ENCODE measurements around the gene CAMKMT. TPM values are rescaled to one million over a fixed set of nuclear protein-coding genes. Genes with fewer than 3 reads are reported as not detected.
A peak's percentile ranks its signal among the peaks of the same experiment; 100 is the strongest.

CAMKMT gene
- total RNA-seq, 1 experiment from 2014 or later, result 6.6 TPM

DNA sequence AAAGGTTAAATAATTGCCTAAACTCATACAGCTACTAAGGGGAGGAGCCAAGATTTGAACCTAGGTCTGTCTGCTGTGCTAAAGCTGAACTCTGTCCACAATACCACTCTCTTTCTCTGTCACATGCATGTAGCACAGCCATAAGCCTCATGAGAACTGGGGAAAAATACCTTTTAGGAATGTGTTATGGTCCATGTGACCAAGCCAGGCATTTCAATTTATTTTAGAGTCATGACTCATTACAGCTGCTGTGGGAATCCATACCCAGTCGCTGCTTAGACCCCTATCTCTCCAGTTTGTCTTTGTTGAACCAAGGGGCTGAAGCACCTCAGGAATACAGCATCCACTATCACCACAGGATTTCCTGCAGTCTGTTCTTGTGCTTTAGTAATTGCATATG lies 379.8 kb downstream of the CAMKMT start:
- peak; percentile 15 for DNase-seq (ENCODE audit: low read depth)

DNA sequence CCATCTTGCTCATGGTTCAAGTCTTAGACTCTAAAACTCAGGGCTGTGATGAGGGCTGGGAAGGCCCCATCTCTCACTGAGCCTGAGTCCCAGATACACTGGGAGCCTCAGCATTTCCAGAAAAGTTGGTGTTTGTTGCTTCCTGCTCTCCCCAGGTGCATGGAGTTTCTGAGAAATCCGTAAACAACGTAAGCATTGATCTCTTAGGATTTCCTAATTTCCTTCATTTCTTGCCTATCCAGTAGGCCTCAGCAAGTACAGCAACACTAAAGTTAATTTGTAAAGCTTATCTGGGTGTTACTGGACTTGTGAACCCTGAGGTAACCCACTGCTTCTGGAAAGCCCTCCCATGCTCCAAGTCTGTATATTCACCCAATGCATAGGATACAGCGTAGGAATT lies 380.3 kb downstream of the CAMKMT start:
- DNase-seq (ENCODE audit: low read depth), result no peak

DNA sequence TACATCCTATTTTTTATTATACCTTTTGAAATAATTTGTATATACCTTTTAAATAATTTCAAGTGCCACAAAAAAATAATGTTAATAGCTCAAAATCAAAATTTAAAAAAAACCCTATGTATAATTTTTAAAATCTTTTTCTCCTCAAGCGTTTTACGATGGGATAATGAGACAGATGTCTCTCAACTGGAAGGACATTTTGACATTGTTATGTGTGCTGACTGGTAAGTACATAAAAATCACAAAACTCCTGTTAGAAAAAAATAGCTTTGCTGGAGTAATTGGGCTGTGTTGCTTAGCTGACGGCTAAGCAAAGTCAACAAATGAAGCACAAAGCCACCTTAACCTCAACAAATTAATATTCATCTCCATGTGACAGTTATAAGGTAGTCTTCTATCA lies 381.7 kb downstream of the CAMKMT start:
- no peak for DNase-seq (ENCODE audit: low read depth)

DNA sequence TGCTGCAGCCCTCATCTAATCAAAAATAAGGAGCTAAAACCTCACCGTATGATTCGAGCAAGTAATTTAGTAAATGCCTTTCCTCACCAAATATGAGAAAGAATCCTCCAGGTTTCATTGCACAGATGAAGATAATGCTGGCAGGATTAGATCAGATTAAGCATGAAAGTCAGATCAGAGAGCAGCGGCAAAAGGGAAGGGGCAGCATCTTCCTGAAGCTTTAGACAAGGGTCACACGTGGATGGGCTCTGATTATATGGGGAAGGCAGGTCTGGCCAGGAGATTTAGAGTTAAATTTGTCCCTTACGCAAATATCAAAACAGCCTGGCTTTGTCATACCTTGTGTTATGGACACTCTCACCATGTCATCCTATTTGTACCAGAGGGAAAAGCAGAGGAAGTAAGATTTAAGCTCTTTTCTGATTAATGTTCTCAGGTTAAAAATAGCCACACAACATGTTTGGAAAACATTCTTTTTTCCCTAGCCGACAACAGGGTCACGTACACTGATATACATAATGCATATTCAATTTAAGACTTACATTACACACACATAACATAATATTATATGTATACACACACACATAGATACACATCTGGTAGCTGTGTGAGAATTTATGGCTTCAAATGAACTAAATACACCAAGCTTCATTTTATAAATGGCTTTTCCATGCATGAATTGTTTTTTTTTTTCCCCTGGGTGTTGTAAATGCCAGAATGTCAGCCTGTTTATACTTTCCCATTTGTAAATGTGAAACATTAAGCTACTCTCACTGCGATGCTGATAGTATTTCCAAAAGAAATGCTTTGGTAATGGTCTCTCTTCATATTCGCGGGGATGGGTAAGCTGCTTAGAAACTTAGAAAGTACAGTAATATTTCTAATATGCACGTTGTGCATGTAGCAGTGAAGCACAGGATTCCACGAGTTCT lies 383.5 kb downstream of the CAMKMT start:
- DNase-seq (ENCODE audit: low read depth), result no peak

DNA sequence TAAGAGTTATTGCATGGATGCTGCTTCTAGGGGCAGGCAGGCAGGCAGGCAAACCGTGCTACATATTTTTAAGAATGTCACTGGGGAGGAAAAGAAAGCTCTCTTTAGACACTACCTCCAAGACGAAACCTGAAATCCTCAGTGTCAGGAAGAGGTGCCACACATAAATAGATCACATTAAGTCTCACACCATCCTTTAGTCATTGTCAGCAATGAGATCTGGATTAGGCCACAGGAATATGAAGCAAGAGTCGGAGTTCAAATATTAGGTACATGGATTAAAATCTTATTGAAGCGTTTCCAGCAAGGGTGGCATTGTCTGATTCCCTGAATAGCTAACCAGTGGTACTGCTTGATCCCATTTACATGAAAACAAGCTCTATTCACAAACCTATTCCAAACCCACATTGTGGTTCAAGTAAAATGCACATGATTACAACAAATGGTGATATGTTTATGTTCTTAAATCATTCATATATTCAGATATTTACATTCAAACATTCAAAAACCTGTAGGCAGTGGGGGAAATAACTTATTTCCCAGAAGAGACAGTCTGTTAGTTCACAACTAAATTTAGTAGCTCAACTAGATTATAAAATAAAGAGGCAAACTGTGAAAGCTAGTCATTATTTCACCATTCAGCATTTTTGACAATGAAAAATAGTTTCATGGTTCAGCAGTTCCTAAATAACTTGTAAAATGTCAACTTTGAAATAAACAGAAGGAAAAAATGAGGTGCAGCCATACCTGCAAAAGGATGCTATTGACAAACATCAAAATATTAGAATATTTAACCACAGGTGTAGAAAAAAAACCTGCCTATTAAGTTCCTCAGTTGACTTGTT lies 384.4 kb downstream of the CAMKMT start:
- DNase-seq (ENCODE audit: low read depth), result no peak

DNA sequence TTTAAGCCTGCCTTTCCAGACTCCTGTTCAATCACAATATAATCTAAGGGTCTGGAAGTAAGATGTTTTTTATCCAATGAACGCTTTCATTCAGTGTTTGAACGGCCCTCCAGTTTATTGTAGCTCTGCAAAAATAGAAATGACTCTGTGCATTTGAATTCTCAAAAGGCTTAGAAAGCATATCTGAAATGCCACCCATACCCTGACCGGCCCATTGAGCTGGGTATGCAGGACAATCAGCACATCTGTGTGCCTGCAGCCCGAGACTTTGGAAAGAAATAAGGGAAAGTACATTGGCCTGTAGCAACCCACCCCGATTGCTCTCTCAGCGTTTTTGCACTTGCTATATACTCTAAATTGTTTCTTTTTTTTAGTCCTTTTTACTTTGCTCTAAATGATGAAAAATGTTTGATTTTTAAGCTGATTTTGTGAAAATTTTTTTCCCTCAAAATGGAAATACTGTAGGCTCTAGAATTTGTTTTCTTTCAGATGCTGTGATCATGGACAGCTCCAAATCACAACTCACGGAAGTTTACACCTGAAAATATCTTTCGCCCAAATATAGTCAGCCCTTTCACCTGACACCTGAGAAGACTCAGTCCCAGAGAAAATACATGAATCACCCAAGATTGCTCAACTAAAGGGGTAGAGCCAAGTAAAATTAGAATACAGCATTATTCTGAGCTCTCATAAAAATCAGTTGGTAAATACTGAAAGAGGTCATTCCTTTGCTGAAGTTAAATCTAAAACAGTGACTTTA lies 385.3 kb downstream of the CAMKMT start:
- no peak for DNase-seq (ENCODE audit: low read depth)

DNA sequence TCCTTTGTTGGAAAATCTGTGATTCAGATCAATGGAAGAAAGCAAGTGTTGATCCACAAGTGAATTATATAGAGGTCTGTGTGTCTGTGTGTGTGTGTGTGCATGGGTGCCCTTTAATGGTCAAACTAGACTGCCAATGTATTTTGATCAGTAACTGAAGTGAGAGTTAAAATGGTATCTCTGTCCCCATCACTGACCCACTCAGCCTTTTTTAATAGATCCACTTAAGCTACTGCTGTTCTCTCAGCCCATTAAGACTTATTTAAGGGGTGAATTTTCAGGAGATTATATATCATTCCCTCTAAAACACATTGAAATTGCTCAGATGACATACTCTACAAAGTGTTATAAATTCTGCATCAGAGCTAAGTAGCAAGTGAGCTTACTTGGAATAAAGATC lies 386.0 kb downstream of the CAMKMT start:
- DNase-seq (ENCODE audit: low read depth), result no peak

DNA sequence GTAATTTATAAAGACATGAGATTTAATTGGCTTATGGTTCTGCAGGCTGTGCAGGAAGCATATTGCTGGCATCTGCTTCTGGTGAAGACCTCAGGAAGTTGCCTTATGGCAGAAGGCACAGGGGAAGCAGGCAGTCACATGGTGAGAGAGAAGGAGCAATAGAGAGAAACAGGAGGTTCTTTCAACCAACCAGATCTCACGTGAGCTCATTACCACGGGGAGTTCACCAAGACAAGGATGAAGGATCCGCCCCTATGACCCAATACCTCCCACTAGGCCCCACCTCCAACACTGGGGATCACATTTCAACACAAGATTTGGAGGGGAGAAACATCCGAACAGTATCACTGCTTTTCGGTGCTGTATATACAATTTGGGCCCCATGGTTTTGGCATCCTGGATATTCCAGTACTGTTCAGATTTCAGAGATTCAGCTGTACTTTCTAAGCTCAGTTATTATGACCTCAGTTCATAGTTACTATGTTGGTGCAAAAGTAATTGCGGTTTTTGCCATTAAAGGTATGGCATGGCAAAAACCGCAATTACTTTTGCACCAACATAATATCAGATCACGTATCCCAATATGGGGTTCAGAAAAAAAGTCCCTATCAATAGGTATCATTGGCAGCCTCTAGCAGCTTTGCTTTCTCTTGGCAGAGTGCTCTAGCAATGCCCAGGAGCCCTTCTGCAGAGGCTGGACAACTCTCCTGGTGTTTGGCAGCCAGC lies 390.2 kb downstream of the CAMKMT start:
- DNase-seq (ENCODE audit: low read depth), result peak; percentile 7

DNA sequence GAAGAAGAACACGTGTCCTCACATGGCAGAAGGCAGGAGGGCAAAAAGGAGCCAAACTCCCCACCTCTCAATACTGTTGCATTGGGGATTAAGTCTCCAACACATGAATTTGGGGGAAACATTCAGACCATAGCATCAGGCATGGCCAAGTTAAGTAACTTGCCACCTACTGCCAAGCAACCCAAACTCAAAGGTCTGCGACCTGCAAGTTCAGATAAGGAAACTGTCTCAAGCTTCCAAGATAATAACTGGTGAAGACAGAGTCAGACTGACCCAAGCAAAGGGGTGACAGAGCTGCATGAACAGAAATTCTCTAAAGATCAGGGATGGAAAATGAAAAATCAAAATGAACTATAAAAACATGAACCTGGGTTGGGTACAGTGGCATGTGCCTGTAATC lies 391.0 kb downstream of the CAMKMT start:
- no peak for DNase-seq (ENCODE audit: low read depth)

DNA sequence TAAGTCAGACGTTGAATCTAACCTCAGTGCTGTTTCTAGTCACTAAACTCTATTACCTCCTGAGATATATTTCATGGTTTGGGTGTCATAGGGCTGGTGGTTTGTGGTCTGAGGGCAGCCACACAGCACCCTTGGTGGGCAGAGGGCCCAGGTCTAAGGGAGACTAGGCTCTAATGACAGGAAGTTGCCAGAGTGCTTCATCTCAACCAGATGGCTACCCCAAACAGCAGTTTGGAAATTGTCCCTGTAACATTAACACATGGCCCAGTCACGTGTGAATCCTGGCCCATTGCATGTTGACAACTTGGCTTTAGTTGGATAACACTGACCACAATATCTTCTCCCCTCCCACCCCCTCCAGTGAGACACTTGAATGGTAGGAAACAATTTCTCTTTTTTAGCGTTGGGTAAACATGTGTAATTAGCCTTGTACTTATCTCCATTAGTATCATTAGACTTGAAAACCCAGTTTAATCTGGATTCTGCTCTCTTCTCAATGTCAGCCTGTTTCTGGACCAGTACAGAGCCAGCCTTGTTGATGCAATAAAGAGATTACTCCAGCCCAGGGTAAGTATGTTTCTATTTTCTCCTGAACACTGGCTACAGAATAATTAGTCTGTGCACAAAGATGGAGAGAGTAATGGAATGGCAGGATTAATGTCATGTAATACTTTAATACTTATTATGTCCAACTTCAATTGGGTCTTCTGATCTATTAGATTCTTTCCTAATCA lies 392.0 kb downstream of the CAMKMT start:
- peak; percentile 89 for DNase-seq (ENCODE audit: low read depth)

DNA sequence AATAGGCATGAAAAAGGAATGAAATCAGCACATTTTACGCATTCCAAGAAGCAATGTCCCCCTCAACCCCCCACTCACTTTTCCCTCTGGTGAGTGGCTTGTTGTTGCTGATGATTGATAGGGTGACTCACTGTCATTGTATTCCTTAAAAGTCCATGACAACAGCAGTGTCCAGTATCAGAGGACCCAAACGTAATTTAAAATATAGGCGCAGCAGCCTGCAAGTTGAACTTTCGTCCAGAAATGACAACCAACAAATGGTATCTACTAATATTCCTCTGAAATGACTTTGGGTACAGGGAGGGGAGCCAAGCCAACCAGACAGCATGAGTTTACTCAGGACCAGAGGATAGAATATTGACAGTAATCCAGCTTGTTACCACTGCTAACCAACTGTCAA lies 396.8 kb downstream of the CAMKMT start:
- DNase-seq (ENCODE audit: low read depth), result no peak

DNA sequence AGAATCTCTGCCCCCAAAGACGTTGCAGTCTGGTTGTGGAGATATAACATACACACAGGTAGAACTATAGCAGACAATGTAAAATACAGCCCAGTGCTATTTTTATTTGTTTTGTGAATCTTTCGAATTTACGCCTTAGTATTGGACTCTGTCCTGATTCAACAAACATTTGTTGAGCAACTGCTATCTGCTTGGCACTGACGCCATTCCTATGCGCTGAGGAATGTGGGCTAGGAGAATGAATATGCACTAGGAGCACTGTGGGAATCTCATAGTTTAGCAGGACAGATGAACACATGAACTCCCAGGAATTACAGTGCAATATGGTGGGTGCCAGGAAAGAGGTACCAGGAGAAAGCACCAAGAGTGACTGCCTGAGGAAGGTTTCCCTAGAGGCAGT lies 398.1 kb downstream of the CAMKMT start:
- no peak for DNase-seq (ENCODE audit: low read depth)

DNA sequence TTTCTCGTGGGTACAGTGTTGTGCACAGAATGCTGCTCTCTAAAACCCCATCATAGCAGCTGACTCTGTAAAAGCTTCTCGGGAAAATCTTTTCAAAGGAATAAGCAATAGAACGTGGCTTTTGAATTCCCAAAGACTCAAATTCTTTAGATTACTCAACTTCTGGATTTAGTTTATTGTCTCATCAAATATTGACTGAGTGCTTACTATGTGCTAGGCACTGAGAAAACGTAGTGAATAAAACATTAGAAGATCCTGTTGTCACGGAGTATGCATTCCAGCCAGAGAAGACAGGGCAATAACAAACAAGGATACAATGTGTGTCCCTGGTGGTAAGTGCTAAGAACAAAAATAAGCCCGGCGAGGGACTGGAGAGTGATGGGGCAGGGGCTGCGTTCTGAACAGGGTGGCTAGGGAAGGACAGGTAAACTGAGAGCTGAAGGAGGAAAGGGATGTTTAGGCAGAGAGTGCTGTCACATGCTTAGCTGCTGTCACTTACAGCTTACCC lies 401.6 kb downstream of the CAMKMT start:
- no peak for DNase-seq (ENCODE audit: low read depth)

DNA sequence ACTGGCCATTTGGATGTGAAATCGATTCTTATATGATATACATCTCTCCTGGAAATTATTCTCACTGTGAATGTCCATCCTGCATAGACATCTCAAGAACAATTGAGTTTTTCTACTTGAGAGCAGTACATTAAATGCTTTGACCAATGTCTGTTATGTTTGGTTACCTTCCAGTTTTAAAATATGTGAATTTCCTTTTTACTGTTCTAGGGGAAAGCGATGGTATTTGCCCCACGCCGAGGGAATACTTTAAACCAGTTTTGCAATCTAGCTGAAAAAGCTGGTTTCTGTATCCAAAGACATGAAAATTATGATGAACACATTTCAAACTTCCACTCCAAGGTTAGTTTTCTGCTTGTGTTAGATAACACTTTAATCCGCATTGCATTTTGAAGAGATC lies 404.5 kb downstream of the CAMKMT start:
- no peak for DNase-seq (ENCODE audit: low read depth)

DNA sequence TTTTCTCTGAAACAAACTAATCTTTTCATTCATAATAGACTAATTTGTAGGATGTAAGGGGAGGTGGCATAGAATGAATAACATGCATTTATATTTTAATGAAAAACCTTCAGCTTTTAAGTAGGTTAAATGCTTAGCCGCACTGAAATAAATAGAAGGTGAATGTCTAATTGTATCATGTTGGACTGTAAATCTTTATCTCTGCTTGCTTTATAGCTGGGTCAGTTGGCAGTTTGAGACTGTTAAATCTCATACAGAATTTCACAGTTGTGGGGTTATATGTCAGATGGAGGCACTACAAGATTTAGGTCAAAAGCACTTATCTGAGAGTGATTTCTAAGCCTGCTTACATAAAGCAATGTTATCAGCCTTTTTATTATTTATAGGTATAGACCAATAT lies 405.0 kb downstream of the CAMKMT start:
- no peak for DNase-seq (ENCODE audit: low read depth)

DNA sequence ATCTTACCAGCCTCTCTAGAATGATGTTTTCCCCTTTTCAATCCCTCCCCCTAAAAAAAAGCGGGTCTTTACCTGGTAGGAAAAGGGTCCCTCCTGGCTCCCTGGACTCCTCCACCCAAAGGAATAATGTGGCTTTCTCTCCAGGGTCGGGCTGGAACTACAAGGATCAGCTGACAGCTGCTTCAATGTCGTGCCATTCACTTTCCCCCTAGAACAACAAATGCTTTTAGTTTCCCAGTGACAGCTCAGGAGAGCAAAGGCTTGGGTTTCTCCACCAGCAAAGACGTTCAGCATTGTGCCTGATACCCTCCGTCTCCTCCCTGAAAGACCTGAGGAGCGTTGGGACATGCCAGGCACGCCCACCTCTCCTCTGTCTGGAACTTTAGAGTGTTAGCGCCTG lies 405.9 kb downstream of the CAMKMT start:
- DNase-seq (ENCODE audit: low read depth), result no peak

DNA sequence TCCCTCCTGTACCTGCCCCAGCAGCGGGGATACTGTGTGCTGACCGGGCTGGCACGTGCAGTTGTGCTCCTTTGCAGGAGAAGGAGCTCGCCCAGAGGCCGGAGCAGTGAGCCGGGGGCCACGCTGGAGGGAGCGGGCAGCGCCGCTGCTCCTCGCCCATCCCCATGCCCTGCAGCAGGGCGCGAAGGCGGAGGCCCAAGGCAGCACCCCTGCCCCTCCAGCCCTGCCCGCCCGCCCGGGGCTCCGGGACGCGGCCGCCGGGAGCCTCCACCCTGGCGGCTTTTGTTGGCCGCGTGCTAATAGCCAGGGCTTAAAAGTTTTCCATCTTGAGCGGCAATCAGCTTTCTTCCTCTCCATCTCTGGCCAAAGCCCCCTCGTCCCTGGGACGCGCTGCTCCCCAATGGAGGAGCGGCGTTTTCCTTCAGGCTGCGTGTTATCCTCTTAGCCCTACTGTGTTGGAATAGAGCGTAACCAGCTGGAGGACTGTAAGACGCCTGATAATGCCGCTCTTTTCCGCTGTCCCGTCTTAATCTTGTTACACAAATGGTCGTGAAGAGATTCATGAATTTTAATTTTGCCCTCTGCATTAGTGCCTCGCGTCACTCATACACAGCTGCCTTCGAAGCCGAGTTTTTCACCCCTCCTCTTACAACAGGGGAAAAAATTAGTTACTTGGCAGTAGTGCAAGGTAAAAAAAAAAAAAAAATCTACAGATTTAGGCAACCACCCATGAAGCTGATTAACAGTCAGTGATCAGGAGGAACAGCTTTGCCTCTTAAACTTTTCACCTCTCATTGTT lies 406.9 kb downstream of the CAMKMT start:
- no peak for DNase-seq (ENCODE audit: low read depth)

DNA sequence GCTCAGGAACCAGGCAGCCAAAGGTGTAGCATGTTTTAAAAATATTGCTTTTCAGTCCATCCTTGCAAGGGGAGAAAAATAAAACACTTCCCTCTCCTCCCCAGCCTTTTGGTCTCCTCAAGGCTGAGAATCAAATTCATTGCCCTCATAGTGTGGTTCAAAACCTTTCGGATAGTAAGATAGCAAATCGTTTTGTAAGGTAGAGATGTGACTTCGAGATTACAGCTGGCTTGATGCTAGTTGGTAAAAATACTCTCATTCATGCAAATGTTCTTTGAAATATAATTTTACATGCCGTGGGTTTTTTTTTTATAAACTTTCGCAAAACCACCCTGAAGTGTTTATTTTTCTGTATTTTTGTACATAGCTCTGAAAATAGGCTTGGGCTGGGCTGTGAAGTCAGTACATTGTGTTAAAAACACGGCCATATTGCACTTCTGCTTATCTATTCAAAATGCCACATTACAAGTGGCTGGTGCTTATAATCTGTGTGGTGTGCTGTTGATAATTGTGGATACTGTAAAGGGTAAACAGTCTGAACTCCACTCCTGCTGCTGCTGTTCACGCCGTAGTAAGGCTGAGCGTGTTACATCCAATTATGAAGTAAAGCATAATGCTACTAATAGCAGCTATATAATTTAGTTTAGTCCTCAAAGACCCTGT lies 407.7 kb downstream of the CAMKMT start:
- no peak for DNase-seq (ENCODE audit: low read depth)
